ENCODE measurements around the gene ALCAM.

DNA sequence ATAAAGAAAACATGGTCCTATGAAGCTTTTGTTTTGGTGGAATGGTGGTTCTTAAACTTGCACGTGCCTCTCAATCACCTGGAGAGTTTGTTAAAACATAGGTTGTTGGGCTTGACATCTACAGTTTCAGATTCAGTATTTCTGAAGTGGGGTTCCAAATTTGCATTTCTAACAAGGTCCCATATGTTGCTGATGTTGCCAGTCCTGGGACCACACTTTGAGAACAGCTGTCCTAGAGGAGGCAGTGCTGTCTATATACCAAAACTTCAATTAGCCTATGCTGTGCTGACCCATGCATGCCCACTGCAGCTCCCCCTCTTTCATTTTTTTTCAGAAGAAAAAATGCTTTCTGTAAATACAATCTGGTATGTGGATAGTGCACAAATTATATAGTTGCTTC, 31.3 kb downstream of the ALCAM start:
- TF ChIP-seq CTCF (IDR thresholded peaks at IDR 0.05) (no peak), ZFX (IDR thresholded peaks at IDR 0.05; ENCODE audit: borderline replicate concordance) (no peak)
